Stimulated activated CD4-positive, alpha-beta T cell treated with anti-CD3 and anti-CD28 coated beads, TNF-alpha, amount 100 ng/mL, for 48 hours (primary cell): ENCODE results near the gene CCDC51.

Source experiments
- DNase-seq, 3 donors: peaks; one replicate each; pipeline ENCODE4 v3.0.0-alpha.2; 2020; ENCODE audit warnings: low read depth in 3 of 3

The CCDC51 gene

GRCh38 chr3:48434591-48435222, 5.2 kb downstream of the CCDC51 start:
- DNase-seq = no peak

DNA sequence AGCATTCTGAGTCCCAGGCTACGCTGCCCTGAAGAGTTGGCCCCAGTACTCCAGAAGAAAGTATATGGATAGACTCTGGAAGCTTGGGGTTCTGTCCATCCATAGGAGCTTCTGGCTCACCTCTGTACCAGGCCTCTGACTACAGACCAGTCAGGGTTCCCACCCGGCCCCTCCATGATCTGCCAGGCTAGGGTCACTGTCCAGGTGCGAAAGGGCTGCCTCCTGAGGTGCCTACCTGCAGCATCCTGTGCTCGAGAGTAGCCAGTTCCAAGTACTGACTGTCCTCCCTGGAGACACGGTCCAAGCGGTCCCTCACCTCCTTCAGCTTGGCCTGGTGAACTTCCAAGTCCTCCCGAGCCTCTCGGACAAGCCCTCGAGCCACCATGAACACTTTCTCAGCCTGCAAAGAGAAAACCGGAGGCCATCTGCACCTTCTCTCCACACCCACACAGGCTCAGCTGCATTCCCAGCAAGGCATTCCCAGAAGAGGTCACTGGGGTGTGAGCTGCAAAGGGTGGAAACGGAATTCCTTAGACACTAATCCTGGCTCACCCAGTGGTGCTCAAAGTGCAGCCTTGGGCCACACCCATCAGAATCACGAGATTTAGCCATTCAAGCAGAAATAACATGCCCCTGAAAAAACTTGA, 6.3 kb downstream of the CCDC51 start:
- DNase-seq = no peak

DNA sequence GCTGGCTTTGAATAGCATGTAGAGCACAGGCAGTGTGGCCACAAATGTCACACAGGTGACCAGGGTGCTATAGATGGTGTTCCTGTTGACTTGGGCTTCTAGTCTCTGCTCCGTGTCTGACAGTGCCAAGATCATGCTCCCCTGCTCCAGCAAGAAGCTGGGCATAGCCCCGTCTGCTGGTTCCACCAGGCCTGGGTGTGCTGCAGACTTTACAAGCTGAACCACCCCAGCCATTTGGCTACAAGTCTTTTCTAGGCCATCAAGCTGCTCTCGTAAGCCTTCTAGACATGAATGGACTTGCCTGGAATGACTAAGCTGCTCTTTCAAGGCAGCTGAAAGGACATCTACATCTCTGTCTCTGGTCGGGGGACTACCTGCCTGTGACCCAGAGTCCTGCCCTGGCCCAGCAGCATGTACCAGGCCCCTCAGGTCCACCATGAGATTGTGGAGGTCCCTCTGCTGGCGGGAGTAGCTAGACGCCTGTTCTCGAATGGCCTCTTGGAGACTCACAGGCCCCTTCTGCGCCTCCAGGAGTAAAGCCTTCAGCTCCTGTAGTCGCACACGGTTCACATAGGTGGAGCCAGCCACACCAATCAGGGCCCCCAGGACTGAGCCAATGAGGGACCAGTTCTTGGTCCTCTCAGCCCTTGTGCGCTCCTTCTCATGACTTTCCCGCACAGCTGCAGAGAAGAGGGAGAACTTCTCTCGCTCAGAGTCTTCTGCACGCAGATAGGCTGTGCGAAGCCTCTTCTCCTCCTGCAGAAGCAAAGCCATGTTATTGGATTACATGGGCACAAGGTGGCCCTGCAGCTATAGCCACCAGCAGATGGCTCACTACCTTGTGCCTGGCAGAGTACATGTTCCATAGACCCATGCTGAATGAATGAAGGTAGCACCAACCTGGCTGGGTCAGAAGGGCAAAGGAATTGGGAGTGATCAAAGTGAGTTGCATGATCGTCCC, 7.2 kb downstream of the CCDC51 start:
- DNase-seq = no peak

GRCh38 chr3:48431224-48432029, 8.5 kb downstream of the CCDC51 start:
- no peak for DNase-seq

DNA sequence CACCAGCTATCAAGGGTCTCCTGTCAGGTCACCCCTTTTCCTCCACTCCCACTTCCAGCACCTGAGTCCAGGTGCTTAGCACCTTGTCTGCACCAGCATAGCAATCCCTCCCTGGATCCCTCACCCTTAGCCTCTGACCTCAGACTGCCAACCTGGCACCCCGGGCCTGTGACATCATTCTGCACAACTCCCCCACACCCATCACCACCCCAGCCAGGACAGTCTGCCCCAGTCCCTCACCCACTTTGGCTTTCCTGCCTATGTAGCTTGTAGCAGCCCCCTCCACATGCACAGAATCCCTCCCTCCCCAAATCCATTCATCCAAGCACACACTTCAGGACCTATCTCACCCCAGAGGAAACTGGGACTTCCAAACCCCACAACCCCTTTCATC, 9.2 kb downstream of the CCDC51 start:
- no peak for DNase-seq

- no peak for DNase-seq
Observed at GRCh38 chr3:48429960-48430707, 9.8 kb downstream of the CCDC51 start, which contains the start of gene PLXNB1. Gene PLXNB1, minus strand, starts transcription at chr3:48430086. Its CDS starts 5,475 bp downstream, at chr3:48424611.

DNA sequence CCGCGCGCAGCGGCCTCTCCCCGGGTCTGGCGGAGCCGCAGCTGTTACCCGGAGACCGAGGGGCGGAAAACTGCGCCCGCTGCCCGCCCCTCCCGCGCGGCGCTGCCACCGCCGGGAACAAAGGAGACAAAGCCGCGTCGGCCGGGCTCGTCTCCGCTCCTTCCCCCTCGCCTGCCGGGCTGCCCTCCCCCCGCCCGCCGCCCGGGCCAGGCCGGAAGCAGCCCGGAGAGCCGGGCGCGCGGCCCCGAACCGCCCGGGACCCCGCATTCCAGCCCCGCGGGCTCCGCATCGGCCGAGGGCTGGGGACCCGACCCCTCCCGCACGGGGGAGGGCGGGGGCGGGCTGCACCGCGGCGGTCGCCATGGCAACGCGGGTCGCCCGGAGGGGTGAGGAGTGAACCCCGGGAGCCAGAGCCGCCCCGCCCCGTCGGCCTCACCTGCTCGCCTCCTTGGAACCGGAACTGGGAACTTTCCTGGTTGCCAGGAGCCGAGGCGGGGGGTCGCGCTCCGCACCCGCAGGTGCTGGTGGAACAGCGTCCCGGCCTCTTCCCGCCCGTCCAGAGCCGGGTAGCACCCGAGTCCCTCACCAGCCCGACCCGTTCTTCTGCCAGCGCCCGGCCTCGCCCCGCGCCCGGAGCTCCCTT, 10.5 kb downstream of the CCDC51 start:
- peak in 1 of 3 donors; percentile 40 for DNase-seq

- DNase-seq = no peak
Observed at GRCh38 chr3:48428572-48429316, 11.2 kb downstream of the CCDC51 start.

DNA sequence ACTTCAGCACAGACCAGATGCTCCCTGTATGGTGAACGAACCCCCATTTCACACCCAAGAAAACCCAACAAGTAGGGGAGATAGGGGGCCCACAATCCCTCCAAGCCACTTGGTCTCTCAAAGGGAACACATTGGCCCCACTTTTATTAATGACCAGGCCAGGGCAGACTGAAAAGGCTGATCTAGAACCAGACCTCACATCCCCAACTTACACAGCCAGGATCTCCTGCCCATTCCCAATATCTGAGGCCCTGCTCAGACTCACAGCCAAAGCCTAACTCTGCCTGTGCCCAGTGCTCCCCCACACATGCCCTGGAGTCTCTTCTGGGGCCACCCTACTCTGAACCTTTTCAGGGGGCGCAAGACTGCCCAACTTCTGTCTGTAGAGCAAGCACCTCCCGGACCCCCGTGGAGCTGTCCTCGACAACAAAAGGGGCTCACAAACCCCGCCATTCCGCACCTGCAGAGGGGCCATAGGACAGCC, 11.8 kb downstream of the CCDC51 start:
- no peak for DNase-seq

GRCh38 chr3:48427630-48427962, 12.3 kb downstream of the CCDC51 start:
- no peak for DNase-seq

DNA sequence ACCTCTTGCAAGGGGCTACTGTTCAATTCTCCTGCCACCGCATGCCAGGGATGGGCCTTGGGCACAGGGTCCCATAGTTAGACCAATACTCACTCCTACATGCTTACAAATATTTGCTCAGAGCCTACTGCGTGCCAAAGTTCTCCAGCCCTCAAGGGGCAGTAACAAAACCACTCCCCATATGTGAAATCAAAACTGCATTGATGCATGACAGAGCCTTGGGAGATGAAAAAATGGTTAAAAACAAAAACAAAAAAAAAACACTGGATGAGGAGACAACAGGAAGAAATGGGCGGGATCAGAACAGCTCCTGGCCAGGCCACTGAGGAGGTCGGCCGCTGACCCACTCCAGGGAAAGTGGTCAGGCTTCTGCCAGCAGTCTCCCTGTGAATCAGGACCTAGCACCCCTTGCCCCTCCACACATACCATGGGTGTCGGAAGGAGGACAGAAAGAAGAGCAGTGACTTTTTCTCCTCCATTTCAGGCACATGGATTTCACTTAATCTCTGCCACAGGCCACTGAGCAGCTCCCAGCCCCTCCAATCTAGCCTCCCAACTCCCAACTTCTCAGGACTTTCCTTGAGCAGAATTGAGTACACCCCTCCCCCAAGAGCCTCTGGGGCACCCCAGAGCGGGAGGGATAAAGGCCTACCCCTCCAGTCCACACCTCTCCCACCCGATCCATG, 12.8 kb downstream of the CCDC51 start:
- DNase-seq = no peak

DNA sequence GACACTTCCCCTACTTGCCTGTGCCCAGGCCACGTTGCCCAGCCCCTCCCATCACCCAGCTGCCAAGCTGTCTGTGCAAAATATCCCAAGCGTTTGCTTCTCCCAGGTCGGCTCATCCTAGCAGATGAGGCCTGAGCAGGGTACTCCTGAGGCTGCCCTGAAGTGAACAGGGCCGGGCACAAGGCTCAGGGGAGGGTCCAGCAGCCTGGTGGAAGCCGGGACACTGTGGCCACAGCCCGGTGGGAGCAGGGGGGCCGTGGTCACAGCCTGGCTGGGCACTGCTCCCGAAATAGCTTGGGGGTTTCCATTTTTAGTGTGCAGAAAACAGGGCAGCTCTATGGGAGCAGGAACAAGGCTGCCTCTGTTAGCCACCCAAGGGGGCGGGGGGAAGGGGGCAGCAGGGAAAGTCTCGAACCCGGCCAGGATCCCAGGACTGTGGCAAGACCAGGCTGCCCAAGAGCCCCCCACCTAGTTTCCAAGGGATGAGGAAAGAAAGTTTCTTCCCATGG, 13.5 kb downstream of the CCDC51 start:
- DNase-seq = no peak

DNA sequence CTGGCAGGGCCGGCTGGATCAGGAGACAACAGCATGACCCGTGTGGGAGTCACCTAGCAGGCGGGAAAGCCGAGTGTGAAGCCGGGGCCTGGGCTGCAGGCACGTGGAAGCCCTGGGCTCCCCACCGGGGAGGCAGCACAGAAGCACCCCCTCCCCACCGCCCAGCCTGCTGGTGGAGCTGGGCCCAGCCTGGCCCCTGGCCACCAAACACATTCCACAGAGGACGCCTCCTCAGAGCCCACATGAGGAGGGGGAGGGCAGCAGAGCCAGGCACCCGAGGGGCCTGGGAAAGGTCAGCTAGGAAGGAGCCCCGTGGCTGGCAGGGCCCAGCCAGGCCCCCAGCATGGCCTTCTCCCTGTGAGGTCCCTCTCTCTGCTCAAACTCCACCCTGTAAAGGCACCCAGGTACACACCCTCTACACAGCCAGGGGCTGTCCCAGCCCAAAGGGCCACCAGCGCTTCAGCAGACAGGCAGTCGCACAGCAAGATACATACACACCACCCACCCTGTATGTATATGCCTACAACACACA, 14.6 kb downstream of the CCDC51 start:
- DNase-seq = no peak

DNA sequence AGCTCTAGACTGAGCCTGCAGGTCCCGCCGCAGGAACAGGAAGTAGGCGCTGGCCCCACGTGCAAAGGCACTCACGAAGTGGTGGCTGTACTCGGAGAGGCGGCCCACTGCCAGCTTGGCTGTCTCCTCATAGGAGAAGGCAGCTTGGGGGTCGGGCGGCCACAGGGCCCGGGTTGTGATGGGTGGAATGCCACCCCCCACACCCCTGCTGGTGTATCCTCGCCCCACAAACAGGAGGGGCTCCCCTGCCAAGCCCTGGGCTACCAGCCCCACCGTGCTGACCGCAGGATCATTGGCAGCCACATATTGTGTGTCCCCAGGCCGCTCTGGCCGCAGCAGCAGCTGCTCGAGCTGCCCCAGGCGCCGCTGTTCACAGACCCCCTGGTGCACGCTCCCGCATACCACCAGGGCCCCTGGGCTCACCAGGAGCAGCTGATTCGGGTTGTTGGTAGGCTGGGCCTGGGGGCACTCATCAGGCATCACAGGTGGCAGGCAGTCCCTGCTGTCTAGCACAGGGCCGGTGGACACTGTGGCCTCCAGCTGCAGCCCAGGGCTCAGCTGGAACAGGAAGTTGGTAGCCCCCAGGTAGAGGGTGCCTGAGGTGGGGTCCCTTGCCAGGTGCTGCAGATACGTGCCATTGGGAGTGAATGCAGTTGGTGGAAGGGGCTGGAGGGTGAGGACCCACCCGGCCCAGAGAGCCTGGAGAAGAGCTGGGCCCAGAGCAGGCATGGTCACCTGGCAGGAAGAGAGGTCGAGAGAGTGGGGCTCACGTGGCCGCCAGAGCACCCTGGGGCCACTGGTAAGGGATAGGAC, 15.8 kb downstream of the CCDC51 start:
- DNase-seq = no peak

GRCh38 chr3:48423241-48423882, 16.6 kb downstream of the CCDC51 start:
- DNase-seq = no peak

GRCh38 chr3:48422681-48423080, 17.2 kb downstream of the CCDC51 start:
- no peak for DNase-seq

DNA sequence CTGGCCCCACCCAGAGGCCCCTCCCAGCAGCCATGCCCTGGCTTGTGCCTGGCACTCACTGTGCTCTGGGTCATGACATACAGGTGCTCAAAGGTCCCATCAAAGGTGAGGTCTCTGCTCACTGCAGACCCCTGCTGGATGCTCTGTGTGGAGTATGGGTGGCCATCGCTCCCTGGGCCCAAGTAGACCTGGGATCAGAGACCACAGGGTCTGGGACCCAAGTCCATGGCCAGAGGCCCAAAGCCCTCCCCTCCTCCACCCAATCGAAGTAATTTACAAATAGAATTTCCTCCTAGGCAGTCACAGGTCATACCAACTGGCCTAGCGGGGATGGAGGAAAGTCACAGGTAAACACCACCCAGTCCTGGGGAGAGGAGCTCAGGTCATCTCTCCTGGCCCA, 17.6 kb downstream of the CCDC51 start:
- DNase-seq = no peak
